IMR-90 (cell line): ENCODE results near the gene EPHA6. TPM values are rescaled to one million over a fixed set of nuclear protein-coding genes. Genes with fewer than 3 reads are reported as not detected.

Experiments
- ATAC-seq: fragments of 200-7000 bp; cut with Tn5 transposase; 2 replicates; pipeline ENCODE4 v1.9.1; 2020; ENCODE audit warnings: low read depth, mild to moderate bottlenecking, moderate library complexity
- BruUV-seq: library from RNA; stranded (reverse); fragments of 400-500 nt; replicated peaks from 2 replicates; lab custom pipeline; 2021; lab: Mats Ljungman, UMichigan
- CTCF ChIA-PET: fragments of 300-600 bp; formaldehyde crosslinking; extraction: SDS; loops from one replicate; lab custom pipeline; 2021; ENCODE audit warnings: antibody characterized with exemption; lab: Yijun Ruan, JAX
- POLR2A ChIA-PET: fragments of 300-600 bp; sonication (Branson Sonifier 250); formaldehyde crosslinking; loops from one replicate; lab custom pipeline; 2022; ENCODE audit warnings: antibody characterized with exemption; ENCODE audit not compliant: unreplicated experiment; lab: Charles Lee
- DNase-seq: peaks from one replicate; pipeline ENCODE4 v3.0.0; 2013
- H2AFZ ChIP-seq: replicated peaks from 2 replicates; pipeline ENCODE3; 2013; ENCODE audit warnings: low read length, mild to moderate bottlenecking; ENCODE audit not compliant: poor library complexity
- H2AK5ac ChIP-seq: 2 replicates; pipeline ENCODE4 v1.6.1; 2013; ENCODE audit warnings: low read depth, low read length, inconsistent platforms
- H2AK9ac ChIP-seq: replicated peaks from 2 replicates; pipeline ENCODE3; 2013; ENCODE audit warnings: mild to moderate bottlenecking, low read depth, low read length, moderate library complexity; ENCODE audit not compliant: poor library complexity
- H2BK120ac ChIP-seq: 2 replicates; pipeline ENCODE4 v1.6.1; 2013; ENCODE audit warnings: low read depth, low read length, inconsistent platforms
- H2BK15ac ChIP-seq: 3 replicates; pipeline ENCODE4 v1.6.1; 2013; ENCODE audit warnings: low read depth, low read length, inconsistent platforms
- H2BK20ac ChIP-seq: 2 replicates; pipeline ENCODE4 v1.6.1; 2013; ENCODE audit warnings: low read depth, mild to moderate bottlenecking, inconsistent platforms, low read length, moderate library complexity
- H2BK5ac ChIP-seq: 2 replicates; pipeline ENCODE4 v1.6.1; 2013; ENCODE audit warnings: mild to moderate bottlenecking, low read depth, low read length, inconsistent platforms; ENCODE audit not compliant: poor library complexity, severe bottlenecking
- H3K14ac ChIP-seq: replicated peaks from 2 replicates; pipeline ENCODE4 v1.6.1; 2013; ENCODE audit warnings: low read depth, low read length, inconsistent platforms
- H3K18ac ChIP-seq: 2 replicates; pipeline ENCODE4 v1.6.1; 2013; ENCODE audit warnings: low read depth, low read length, control low read depth
- H3K23ac ChIP-seq: 2 replicates; pipeline ENCODE4 v1.6.1; 2013; ENCODE audit warnings: low read depth, low read length, inconsistent platforms
- H3K27ac ChIP-seq: 2 replicates; pipeline ENCODE4 v1.5.1; 2013; ENCODE audit warnings: mild to moderate bottlenecking, control low read depth, low read length; ENCODE audit not compliant: insufficient read depth
- H3K27me3 ChIP-seq: 2 replicates; pipeline ENCODE4 v1.6.1; 2013; ENCODE audit warnings: low read length; ENCODE audit not compliant: control insufficient read depth, insufficient read depth
- H3K36me3 ChIP-seq: 2 replicates; pipeline ENCODE4 v1.6.1; 2013; ENCODE audit warnings: low read length, mixed read lengths; ENCODE audit not compliant: control insufficient read depth, insufficient read depth
- H3K4ac ChIP-seq: 2 replicates; pipeline ENCODE4 v1.6.1; 2013; ENCODE audit warnings: low read depth, low read length, inconsistent platforms
- H3K4me1 ChIP-seq: 2 replicates; pipeline ENCODE4 v1.6.1; 2013; ENCODE audit warnings: low read length, mixed read lengths; ENCODE audit not compliant: control insufficient read depth, insufficient read depth
- H3K4me2 ChIP-seq: 2 replicates; pipeline ENCODE4 v1.6.1; 2013; ENCODE audit warnings: low read depth, mild to moderate bottlenecking, control low read depth, low read length, moderate library complexity
- H3K4me3 ChIP-seq: 2 replicates; pipeline ENCODE4 v1.5.1; 2013; ENCODE audit warnings: low read depth, mild to moderate bottlenecking, control low read depth, low read length, moderate library complexity; ENCODE audit not compliant: insufficient read depth
- H3K56ac ChIP-seq: 2 replicates; pipeline ENCODE4 v1.6.1; 2013; ENCODE audit warnings: low read length, inconsistent platforms; ENCODE audit not compliant: insufficient read depth; ENCODE audit errors: extremely low read depth
- H3K79me1 ChIP-seq, 2 experiments: 2 replicates each; pipeline ENCODE4 v1.6.1; 2013; ENCODE audit warnings: low read length in 2 of 2, inconsistent platforms in 1 of 2, low read depth in 1 of 2
- H3K9ac ChIP-seq: 2 replicates; pipeline ENCODE4 v1.6.1; 2013; ENCODE audit warnings: low read depth, low read length, control low read depth
- H3K9me1 ChIP-seq: 2 replicates; pipeline ENCODE4 v1.6.1; 2013; ENCODE audit warnings: low read length, inconsistent platforms; ENCODE audit not compliant: insufficient read depth
- H3K9me3 ChIP-seq: 2 replicates; pipeline ENCODE4 v1.6.1; 2013; ENCODE audit warnings: low read length; ENCODE audit not compliant: control insufficient read depth, insufficient read depth
- H4K20me1 ChIP-seq: 2 replicates; pipeline ENCODE4 v1.6.1; 2013; ENCODE audit warnings: low read length, inconsistent platforms; ENCODE audit not compliant: insufficient read depth
- H4K5ac ChIP-seq: 2 replicates; pipeline ENCODE4 v1.6.1; 2013; ENCODE audit warnings: mild to moderate bottlenecking, low read depth, low read length, control low read depth
- H4K8ac ChIP-seq, 2 experiments: 2 replicates each; pipeline ENCODE4 v1.6.1; 2013; ENCODE audit warnings: low read depth in 2 of 2, low read length in 2 of 2, control low read depth in 1 of 2, inconsistent platforms in 1 of 2
- H4K91ac ChIP-seq: 2 replicates; pipeline ENCODE4 v1.6.1; 2013; ENCODE audit warnings: low read depth, low read length, inconsistent platforms; ENCODE audit not compliant: insufficient read depth
- MAFK ChIP-seq: IDR thresholded peaks from 2 replicates; pipeline ENCODE4 v1.6.1; 2012; ENCODE audit warnings: low read depth, low read length, improper control_type of control experiment
- MAZ ChIP-seq: IDR thresholded peaks from 2 replicates; pipeline ENCODE4 v1.6.1; 2012; ENCODE audit warnings: low read depth, mild to moderate bottlenecking, low read length, improper control_type of control experiment, moderate library complexity, borderline replicate concordance
- MXI1 ChIP-seq: IDR thresholded peaks from 2 replicates; pipeline ENCODE4 v1.6.1; 2012; ENCODE audit warnings: low read depth, mild to moderate bottlenecking, low read length, moderate library complexity, borderline replicate concordance
- RAD21 ChIP-seq: IDR thresholded peaks from 2 replicates; pipeline ENCODE4 v1.6.1; 2012; ENCODE audit warnings: low read length, improper control_type of control experiment
- RCOR1 ChIP-seq: IDR thresholded peaks from 2 replicates; pipeline ENCODE4 v1.6.1; 2012; ENCODE audit warnings: mild to moderate bottlenecking, low read length, improper control_type of control experiment; ENCODE audit not compliant: insufficient replicate concordance
- SMC3 ChIP-seq: fragments of 150-350 bp; IDR thresholded peaks from 2 replicates; pipeline ENCODE4 v1.6.1; 2016; ENCODE audit warnings: low read depth, mild to moderate bottlenecking, antibody characterized with exemption, low read length, moderate library complexity
- WGBS, 2 experiments: methylation state at CpG; one replicate each; pipeline versions ENCODE4 v1.1.5 to v1.1.7; 2013; ENCODE audit warnings: missing lambda C conversion rate in 2 of 2; ENCODE audit not compliant: insufficient read length in 1 of 2; ENCODE audit errors: extremely low coverage in 2 of 2; 5-methylcytosine and 5-hydroxymethylcytosine counted together
- dilution Hi-C: fragments of 300-500 bp; cut with HindIII; formaldehyde crosslinking; loops from one replicate; pipeline ENCODE4 v1.14.3; 2018; ENCODE audit warnings: low sequenced_read_pairs; ENCODE audit not compliant: unreplicated experiment
- in situ Hi-C: fragments of 300-500 bp; cut with MboI; formaldehyde crosslinking; loops from 3 replicates; pipeline ENCODE4 v1.14.3; 2019; ENCODE audit warnings: low sequenced_read_pairs, inconsistent platforms, mixed read lengths
- intact Hi-C: fragments of 100-400 bp; cut with micrococcal nuclease; formaldehyde crosslinking; loops from 2 replicates; pipeline ENCODE4 v1.10.0; 2022
- polyA plus RNA-seq, 3 experiments: library from polyadenylated mRNA; depleted of rRNA; stranded (reverse); fragments of >200 nt; gene quantifications; 2 replicates each; pipeline ENCODE4 v1.2.3, GENCODE V29; 2012; ENCODE audit warnings: low replicate concordance in 1 of 3
- total RNA-seq: library from RNA; depleted of rRNA; stranded (reverse); fragments of >200 nt; gene quantifications from 2 replicates; pipeline ENCODE4 v1.2.3, GENCODE V29; 2012
- TF ChIP-seq, protein P1 (sequence below): conservative IDR thresholded peaks from 2 replicates; pipeline ENCODE4 v1.5.1; 2012; ENCODE audit warnings: mild to moderate bottlenecking, low read depth, low read length, improper control_type of control experiment

EPHA6 gene
- total and polyA plus RNA-seq, 2 of the 4 experiments (the other 2 are of a cell fraction): not detected

DNA sequence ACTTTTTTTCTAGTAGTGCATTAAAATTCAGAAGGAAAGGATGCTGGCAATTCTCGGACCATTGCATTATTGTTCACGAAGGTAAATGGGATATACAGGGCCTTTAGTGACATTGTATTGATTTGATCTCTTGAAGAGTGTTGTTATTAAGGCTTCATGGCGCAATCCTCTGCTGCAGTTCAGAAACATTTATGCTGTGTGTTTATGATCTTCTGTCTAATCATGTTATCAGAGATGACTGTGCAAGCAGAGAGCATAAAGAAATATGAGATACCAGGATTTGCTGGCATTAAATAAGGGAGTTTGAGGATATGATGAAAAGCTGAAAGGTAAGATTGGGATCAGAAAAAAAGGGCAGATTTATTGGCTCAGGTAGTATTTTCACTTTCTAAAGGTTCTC lies 180.6 kb downstream of the EPHA6 start:
- ATAC-seq (no peak), DNase-seq (no peak)
- no TSS peak for BruUV-seq
- no peak for TF ChIP-seq RCOR1
- no peak for TF ChIP-seq MAFK
- no peak for TF ChIP-seq SMC3
- TF ChIP-seq, protein P1, sequence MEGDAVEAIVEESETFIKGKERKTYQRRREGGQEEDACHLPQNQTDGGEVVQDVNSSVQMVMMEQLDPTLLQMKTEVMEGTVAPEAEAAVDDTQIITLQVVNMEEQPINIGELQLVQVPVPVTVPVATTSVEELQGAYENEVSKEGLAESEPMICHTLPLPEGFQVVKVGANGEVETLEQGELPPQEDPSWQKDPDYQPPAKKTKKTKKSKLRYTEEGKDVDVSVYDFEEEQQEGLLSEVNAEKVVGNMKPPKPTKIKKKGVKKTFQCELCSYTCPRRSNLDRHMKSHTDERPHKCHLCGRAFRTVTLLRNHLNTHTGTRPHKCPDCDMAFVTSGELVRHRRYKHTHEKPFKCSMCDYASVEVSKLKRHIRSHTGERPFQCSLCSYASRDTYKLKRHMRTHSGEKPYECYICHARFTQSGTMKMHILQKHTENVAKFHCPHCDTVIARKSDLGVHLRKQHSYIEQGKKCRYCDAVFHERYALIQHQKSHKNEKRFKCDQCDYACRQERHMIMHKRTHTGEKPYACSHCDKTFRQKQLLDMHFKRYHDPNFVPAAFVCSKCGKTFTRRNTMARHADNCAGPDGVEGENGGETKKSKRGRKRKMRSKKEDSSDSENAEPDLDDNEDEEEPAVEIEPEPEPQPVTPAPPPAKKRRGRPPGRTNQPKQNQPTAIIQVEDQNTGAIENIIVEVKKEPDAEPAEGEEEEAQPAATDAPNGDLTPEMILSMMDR: no peak
- no peak for TF ChIP-seq RAD21
- no peak for TF ChIP-seq MXI1
- TF ChIP-seq MAZ: no peak
- Histone ChIP-seq H3K36me3 (no peaks in the 10 kb centered on the region), H3K4me1 (no peaks in the 10 kb centered on the region), H3K79me1 (no peaks in the 10 kb centered on the region), H2AFZ (no peak overlapping the region), H3K9me1 (no peaks in the 10 kb centered on the region), H3K56ac (no peak overlapping the region), H2AK9ac (no peak overlapping the region), H4K91ac (no peak overlapping the region), H2BK20ac (no peak overlapping the region), H3K4me3 (no peak overlapping the region), H4K5ac (no peak overlapping the region), H2BK5ac (no peak overlapping the region), H3K4ac (no peak overlapping the region), H3K9me3 (peaks cover 3% of the 10 kb centered on the region; the same call in 1 of the 2 replicates), H3K14ac (no peak overlapping the region), H3K18ac (no peak overlapping the region), H2AK5ac (no peak overlapping the region), H2BK120ac (no peak overlapping the region), H2BK15ac (no peak overlapping the region), H3K4me2 (no peak overlapping the region), H3K23ac (no peak overlapping the region), H3K27ac (no peak overlapping the region), H4K20me1 (no peaks in the 10 kb centered on the region), H4K8ac (no peak overlapping the region), H3K27me3 (no peaks in the 10 kb centered on the region), H3K9ac (no peak overlapping the region)
- CTCF ChIA-PET: no interaction called here
- intact Hi-C loops (no loop called here), in situ Hi-C loops (no loop called here), dilution Hi-C loops (no loop called here)
- no CpG with 5 or more reads among the region's 3 CpGs for WGBS, 2 experiments
- POLR2A ChIA-PET: no interaction called here
